ENCODE results near the gene MARF1.
"Not testable (repeated sequence)": the region's sequence is repeated elsewhere in the genome, so short reads cannot be mapped to it uniquely, and the experiment has no call there.

Gene MARF1, protein sequence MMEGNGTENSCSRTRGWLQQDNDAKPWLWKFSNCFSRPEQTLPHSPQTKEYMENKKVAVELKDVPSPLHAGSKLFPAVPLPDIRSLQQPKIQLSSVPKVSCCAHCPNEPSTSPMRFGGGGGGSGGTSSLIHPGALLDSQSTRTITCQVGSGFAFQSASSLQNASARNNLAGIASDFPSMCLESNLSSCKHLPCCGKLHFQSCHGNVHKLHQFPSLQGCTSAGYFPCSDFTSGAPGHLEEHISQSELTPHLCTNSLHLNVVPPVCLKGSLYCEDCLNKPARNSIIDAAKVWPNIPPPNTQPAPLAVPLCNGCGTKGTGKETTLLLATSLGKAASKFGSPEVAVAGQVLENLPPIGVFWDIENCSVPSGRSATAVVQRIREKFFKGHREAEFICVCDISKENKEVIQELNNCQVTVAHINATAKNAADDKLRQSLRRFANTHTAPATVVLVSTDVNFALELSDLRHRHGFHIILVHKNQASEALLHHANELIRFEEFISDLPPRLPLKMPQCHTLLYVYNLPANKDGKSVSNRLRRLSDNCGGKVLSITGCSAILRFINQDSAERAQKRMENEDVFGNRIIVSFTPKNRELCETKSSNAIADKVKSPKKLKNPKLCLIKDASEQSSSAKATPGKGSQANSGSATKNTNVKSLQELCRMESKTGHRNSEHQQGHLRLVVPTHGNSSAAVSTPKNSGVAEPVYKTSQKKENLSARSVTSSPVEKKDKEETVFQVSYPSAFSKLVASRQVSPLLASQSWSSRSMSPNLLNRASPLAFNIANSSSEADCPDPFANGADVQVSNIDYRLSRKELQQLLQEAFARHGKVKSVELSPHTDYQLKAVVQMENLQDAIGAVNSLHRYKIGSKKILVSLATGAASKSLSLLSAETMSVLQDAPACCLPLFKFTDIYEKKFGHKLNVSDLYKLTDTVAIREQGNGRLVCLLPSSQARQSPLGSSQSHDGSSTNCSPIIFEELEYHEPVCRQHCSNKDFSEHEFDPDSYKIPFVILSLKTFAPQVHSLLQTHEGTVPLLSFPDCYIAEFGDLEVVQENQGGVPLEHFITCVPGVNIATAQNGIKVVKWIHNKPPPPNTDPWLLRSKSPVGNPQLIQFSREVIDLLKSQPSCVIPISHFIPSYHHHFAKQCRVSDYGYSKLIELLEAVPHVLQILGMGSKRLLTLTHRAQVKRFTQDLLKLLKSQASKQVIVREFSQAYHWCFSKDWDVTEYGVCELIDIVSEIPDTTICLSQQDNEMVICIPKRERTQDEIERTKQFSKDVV (N-terminal part only)

DNA sequence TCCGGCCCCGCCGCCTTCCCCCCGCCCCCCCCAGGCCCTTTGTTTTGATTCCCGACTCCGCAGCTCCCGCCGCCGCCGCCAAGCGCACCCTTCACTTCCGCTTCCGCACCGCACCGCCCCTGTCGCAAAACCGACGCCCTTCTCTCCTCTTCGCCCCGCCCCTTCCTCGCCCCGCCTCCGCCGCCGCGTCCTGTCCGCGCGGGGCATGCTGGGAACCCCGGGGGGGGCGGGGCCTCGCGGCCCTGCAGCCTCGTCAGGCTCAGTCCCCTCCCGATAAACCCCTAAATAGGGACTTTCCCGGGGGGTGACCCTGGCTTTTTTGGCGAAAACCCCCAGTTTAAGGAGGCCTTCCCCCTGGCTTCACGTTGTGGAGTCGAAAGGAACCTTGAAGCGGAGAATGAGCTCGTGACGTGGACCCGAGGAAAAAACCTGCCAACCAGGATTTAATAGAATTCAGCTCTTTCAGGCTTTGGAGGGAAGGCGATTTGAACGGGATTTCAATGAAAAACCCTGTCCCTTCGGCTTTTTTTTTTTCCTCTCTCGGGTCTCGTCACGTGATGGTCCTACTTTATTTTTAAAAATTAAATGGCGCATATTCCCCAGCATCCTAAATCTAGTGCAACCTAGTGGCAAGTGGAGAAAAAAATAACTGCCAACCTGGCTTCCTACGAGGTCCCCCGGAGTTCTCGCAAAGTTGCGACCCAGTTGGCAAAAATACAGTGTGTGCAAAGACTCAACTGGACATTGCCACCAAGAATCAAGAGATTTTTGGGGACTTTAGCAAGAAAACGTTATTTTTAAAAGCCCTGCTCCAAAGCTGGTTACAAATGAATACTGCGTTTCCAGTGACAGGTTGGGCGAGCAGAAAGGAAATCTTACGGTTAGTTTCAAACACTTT is at the start of gene MARF1:
MARF1 (minus strand) TSS at position 107 of the 898 bp plus-strand sequence. CDS start 3,921 bp downstream, outside the sequence.
- peak; percentile 100 for DNase-seq (ENCODE audit: low read depth in 1 of 2, low spot score in 1 of 2)

DNA sequence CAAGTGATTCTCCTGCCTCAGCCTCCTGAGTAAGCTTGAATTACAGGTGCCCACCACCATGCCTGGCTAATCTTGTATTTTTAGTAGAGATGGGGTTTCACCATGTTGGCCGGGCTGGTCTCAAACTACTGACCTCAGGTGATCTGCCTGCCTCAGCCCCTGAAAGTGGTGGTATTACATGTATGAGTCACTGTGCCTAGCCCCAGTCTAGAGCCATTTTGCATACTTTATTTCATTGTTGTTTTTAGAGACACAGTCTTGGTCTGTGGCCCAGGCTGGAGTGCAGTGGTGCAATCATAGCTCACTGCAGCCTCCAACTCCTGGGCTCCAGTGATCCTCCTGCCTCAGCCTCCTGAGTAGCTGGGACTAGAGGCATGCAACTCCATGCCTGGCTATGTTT is 49.6 kb upstream of the MARF1 start:
- DNase-seq (ENCODE audit: low read depth in 1 of 2, low spot score in 1 of 2), result not testable (repeated sequence)

DNA sequence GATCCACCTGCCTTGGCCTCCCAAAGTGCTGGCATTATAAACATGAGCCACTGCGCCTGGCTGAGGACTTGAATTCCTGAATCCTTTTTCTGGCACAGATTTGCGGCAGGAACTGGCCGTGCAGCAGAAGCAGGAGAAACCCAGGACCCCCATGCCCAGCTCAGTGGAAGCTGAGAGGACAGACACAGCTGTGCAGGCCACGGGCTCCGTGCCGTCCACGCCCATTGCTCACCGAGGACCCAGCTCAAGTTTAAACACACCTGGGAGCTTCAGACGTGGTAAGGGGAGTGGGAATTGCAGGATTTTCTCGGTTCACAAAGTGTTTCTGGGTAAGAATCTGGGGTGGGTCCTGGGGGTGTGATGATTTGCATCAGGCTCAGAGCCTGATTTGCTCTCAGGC is 48.1 kb upstream of the MARF1 start:
- no peak for DNase-seq (ENCODE audit: low read depth in 1 of 2, low spot score in 1 of 2)

DNA sequence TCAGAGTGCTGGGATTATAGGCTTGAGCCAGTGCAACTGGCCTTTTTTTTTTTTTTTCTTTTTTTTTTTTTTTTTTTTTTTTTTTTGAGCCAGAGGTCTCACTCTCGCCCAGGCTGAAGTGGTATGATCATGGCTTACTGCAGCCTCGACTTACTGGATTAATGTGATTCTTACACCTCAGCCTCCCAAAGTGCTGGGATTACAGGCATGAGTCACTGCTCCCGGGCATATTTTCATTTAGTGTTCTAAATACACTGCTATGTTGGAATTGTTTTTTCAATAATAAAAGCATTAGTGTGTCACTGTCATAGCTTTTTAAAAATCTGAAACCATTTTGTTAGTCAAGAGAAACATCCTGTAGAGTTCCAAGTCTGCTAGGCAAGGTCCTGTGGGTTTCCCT is 47.3 kb upstream of the MARF1 start:
- DNase-seq (ENCODE audit: low read depth in 1 of 2, low spot score in 1 of 2), result no peak

DNA sequence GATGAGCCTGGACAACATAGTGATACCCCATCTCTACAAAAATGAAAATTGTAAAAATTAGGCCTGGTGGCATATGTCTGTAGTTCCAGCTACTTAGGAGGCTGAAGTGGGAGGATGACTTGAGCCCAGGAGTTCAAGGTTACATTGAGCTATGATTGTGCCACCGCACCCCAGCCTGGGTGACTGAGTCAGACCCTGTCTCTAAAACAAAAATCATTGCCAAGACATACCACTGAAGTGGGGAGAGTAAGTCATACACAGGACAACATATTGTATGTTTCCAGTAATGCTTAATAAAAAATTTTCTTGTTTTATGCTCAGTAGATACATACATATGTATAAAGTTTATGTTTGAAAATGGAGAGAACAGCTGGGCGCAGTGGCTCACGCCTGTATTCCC is 46.3 kb upstream of the MARF1 start:
- no peak for DNase-seq (ENCODE audit: low read depth in 1 of 2, low spot score in 1 of 2)

DNA sequence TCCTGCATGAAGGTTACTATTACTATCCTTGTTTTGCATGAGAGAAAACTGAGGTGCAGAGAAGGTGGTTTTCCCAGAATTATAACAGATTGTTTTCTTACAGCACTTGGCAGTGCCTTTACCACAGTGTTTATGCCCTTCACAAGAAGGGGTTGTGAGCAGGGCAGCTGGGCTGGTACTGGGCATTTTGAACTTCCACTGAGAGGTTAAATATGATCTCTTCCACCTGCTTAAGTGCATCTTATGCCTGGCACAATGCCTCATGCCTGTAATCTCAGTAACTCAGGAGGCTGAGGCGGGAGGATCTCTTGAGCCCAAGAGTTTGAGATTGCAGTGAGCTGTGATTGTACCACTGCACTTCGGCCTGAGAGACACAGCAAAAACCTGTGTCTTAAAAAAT is 43.3 kb upstream of the MARF1 start:
- no peak for DNase-seq (ENCODE audit: low read depth in 1 of 2, low spot score in 1 of 2)

DNA sequence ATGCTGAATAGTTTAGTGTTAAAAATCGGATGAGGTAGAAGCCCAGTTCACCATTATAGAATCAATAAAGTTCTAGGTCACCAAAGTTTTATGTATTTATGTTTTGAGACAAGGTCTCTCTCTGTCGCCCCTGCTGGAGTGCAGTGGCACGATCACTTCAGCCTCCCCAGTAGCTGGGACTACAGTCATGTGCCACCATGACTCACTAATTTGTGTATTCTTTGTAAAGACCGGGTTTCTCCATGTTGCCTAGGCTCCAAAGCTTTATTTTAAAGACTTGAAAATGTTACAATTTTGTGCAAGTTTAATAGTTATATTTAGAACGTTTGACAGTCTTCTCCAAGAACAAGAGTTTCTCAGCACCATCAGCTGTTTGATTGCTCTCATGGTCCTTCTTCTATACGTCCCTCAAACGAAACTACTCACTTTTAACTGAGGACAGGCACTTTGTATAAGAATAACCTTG is 39.2 kb upstream of the MARF1 start:
- DNase-seq (ENCODE audit: low read depth in 1 of 2, low spot score in 1 of 2), result peak in 1 of 2 donors; percentile 23

DNA sequence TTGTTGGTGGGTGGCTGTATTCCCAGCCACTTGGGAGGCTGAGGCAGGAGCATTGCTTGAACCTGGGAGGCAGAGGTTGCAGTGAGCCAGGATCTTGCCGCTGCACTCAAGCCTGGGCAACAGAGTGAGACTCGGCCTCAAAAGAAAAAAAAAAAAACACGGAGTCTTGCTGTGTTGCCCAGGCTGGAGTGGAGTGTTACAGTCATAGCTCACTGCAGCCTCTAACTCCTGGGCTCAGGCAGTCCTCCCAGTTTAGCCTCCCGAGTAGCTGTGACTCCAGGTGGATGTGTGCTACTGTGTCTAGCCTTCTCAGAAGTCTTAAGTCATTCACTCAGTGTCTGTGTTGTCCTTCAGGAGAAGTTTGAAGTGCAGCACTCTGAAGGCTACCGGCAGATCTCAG is 34.5 kb upstream of the MARF1 start:
- DNase-seq (ENCODE audit: low read depth in 1 of 2, low spot score in 1 of 2), result no peak

DNA sequence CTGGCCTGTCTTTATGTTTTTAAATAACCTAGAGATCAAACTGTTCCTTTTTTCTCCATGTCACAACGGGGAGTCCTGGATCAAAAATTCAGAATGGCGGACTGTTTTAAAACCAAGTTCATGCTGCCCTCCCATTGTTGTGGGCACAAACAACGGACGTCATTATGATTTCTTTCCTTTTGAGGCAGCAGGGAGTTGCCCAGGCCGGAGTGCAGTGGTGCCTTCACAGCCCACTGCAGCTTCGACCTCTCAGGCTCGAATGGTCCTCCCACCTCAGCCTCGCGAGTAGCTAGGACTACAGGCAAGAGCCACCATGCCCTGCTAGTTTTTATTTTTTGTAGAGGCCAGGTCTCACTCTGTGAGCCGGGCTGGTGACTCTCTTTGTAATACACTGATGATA is 33.6 kb upstream of the MARF1 start:
- DNase-seq (ENCODE audit: low read depth in 1 of 2, low spot score in 1 of 2), result no peak

DNA sequence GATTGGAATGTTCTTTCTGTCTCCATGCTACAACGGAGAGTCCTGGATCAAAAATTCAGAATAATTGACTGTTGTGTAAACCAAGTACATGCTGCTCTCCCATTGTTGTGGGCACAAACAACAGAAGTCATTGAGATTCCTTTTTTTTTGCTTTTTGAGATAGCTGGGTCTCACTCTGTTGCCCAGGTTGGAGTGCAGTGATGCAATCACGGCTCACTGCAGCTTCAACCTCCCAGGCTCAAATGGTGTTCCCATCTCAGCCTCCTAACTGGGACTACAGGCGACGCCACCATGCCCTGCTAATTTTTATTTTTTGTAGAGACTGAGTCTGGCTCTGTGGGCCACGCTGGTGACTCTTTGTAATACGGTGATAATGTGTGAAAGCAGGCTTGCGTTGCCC is 31.6 kb upstream of the MARF1 start:
- no peak for DNase-seq (ENCODE audit: low read depth in 1 of 2, low spot score in 1 of 2)

DNA sequence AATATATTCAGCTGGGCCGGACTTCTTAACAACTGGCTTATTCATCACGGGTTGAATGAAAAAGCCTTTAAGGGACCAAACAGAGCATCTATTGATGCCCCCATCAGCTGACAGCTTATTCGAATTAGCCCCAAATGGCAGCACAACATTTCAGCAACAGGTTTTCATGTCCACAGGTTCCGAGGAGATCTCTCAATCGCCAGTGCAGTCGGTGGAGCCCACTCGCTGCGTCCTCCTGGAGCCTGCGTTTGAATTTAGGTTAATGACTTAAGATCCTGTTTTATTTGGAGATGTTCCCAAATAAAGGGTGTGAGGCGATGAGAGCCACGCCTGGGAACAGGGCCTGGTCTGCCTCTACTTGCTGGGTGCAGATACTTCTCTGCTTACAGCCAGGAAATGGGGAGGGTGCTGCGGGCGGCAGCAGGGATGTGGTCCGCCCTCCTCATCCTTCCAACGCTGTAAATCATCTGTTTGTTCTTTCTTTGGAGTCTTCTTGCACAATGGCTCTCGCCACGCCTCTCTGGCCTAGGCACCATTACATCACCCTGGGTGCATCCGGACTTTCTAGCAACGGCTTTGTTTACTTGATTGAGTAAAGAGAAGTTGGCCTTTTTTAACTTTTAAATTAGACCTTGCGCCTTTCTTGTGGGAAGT is 29.7 kb upstream of the MARF1 start:
- DNase-seq (ENCODE audit: low read depth in 1 of 2, low spot score in 1 of 2), result peak; percentile 10 to 47

DNA sequence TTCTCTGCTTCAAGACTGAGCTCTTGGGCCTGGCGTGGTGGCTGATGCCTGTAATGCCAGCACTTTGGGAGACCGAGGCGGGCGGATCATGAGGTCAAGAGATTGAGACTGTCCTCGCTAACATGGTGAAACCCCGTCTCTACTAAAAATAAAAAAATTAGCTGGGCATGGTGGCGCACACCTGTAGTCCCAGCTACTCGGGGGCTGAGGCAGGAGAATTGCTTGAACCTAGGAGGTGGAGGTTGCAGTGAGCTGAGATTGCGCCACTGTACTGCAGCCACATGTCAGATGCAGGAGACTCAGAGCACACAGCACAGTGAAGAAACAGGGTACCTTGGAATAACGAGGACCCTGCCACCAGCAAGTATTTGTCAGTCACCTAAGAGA is 29.2 kb upstream of the MARF1 start:
- DNase-seq (ENCODE audit: low read depth in 1 of 2, low spot score in 1 of 2), result not testable (repeated sequence)

DNA sequence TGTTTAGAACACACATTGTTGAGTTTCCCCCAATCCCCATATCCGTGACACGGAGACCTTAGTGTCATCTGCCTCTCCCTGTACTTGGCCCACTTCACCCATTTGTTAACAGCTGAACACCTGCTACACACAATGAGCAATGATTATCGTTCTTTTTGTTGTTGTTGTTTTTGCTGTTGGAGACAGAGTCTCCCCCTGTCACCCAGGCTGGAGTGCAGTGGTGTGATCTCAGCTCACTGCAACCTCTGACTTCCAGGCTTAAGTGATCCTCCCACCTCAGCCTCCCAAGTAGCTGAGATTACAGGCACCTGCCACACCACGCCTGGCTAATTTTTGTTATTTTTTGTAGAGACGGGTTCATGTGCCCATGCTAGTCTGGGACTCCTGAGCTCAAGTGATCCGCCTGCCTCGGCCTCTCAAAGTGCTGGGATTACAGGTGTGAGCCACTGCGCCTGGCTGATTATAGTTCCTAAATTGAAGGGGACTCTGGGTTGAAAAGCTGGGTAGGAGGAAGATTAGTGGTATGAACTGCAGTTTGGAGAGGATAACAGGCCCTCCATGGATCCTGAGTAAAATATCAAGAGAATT is 28.7 kb upstream of the MARF1 start:
- DNase-seq (ENCODE audit: low read depth in 1 of 2, low spot score in 1 of 2), result no peak

DNA sequence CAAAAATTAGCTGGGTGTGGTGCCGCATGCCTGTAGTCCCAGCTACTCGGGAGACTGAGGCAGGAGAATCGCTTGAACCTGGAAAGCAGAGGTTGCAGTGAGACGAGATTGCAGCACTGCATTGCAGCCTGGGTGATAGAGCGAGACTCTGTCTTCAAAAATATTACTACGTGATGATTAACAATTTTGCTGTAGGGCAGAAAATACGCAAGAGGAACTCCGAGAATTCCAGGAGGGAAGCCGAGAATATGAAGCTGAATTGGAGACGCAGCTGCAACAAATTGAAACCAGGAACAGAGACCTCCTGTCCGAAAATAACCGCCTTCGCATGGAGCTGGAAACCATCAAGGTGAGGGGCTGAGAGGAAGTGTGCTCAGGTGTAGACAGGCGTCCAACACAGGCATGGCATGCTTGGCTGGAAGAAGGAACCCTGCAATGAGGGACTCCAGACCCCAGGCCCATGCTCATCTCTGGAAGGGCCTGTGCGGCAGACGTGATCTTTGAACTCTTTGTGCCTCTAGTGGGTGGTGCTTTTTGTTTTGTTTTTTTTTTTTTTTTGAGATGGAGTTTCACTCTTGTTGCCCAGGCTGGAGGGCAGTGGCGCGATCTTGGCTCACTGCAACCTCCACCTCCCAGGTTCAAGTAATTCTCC is 24.3 kb upstream of the MARF1 start:
- DNase-seq (ENCODE audit: low read depth in 1 of 2, low spot score in 1 of 2), result no peak

DNA sequence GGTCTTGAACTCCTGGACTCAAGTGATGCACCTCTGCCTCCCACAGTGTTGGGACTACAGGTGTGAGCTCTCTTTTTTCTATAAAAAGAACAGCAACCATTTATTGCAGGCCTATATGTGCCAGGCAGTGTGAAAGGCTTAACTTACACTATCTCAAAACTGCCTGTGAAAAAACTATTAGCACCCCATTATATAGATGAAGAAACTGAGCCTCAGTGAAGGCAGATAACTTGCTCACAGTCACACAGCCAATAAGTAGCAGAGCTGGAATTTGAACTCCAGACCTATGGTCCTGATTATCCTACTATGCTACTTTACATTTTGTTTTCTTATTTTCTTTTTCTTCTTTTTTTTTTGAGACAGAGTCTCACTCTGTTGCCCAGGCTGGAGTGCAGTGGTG is 22.2 kb upstream of the MARF1 start:
- DNase-seq (ENCODE audit: low read depth in 1 of 2, low spot score in 1 of 2), result no peak

DNA sequence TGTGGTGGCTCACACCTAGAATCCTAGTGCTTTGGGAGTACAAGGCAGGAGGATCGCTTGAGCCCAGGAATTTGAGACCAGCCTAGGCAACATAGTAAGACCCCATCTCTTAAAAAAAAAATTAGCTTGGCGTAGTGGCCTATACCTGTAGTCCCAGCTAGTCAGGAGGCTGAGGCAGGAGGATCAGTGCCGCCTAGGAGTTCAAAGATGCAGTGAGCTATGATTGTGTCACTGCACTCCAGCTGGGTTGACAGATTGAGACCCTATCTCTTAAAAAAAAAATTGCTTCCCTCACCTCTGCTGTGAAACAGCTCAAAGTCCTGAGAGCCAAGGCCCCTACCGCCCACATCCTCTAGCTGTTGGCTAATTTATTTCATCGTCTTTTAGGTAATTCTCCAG is 17.2 kb upstream of the MARF1 start:
- no peak for DNase-seq (ENCODE audit: low read depth in 1 of 2, low spot score in 1 of 2)

DNA sequence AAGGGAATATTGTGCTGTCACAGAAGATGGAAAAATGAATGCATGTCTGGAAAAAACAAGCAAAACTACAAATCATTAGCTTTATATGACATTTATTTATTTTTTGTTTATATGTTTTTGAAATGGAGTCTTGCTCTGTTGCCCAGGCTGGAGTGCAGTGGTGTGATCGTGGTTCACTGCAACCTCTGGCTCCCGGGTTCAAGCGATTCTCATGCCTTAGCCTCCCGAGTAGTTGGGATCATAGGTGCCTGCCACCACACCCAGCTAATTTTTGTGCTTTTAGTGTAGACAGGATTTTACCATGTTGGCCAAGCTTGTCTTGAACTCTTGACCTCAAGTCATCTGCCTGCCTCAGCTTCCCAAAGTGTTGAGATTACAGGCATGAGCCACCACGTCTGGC is 15.6 kb upstream of the MARF1 start:
- no peak for DNase-seq (ENCODE audit: low read depth in 1 of 2, low spot score in 1 of 2)

DNA sequence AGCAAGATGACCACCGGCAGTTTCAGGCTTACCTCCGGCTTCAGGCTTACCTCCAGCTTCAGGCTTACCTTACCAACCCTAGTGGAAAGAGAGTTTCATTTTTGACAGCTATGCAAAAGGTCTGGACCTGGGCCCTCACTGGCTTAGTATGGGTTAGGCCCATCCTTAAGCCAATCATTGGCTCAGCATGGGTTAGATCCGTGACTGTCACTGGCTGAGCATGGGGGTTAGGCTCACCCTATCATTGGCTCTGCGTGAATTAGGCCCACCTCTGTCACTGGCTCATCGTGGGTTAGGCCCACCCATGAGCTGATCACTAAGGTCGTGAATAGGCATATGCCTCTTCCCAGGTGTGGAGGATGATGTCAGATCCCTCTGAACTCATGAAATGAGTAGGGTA is 15.2 kb upstream of the MARF1 start:
- DNase-seq (ENCODE audit: low read depth in 1 of 2, low spot score in 1 of 2), result no peak

DNA sequence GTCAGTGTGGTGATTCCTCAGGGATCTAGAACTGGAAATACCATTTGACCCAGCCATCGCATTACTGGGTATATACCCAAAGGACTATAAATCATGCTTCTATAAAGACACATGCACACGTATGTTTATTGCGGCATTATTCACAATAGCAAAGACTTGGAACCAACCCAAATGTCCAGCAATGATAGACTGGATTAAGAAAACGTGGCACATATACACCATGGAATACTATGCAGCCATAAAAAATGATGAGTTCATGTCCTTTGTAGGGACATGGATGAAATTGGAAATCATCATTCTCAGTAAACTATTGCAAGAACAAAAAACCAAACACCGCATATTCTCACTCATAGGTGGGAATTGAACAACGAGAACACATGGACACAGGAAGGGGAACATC is 12.6 kb upstream of the MARF1 start:
- not testable (repeated sequence) for DNase-seq (ENCODE audit: low read depth in 1 of 2, low spot score in 1 of 2)
